B cell (primary cell): Measurements from ENCODE around the gene BRF1. TPM values are rescaled to one million over a fixed set of nuclear protein-coding genes. Genes with fewer than 3 reads are reported as not detected.

Experiments
- ATAC-seq: fragments of 200-7000 bp; cut with Tn5 transposase; one replicate; pipeline ENCODE4 v1.10.0; 2021; ENCODE audit warnings: low read depth, mild to moderate bottlenecking, moderate number of reproducible peaks, moderate library complexity
- CTCF ChIA-PET: fragments of 350-600 bp; sonication (Branson Sonifier 250); formaldehyde crosslinking; loops from one replicate; lab custom pipeline; 2021; ENCODE audit warnings: antibody characterized with exemption, inconsistent platforms; lab: Charles Lee
- POLR2A ChIA-PET: fragments of 350-600 bp; sonication (Branson Sonifier 250); formaldehyde crosslinking; loops from one replicate; lab custom pipeline; 2021; ENCODE audit warnings: antibody characterized with exemption; lab: Charles Lee
- DNase-seq: peaks from one replicate; pipeline ENCODE4 v3.0.0; 2013
- H2AFZ ChIP-seq: 2 replicates; pipeline ENCODE4 v1.6.1; 2012; ENCODE audit warnings: mild to moderate bottlenecking, low read depth, low read length; ENCODE audit not compliant: insufficient read depth, poor library complexity, severe bottlenecking
- H3K27ac ChIP-seq, 2 donors: 1 replicate in 1 of 2; 2 replicates in 1 of 2; pipeline ENCODE4 v1.5.1; 2012 to 2013; ENCODE audit warnings: low read length in 2 of 2, mild to moderate bottlenecking in 2 of 2, moderate library complexity in 1 of 2
- H3K27me3 ChIP-seq, 4 experiments: fragments of 200-600 bp in 1 of 4; sonication (generic) in 1 of 4; replicated peaks in 1 of 4; 1 replicate in 2 of 4; 2 replicates in 2 of 4; pipeline versions ENCODE4 v1.6.1 to v1.7.0; 2013 to 2016; ENCODE audit warnings: low read length in 3 of 4, mild to moderate bottlenecking in 2 of 4, mixed read lengths in 1 of 4, moderate library complexity in 1 of 4; ENCODE audit not compliant: insufficient read depth in 4 of 4, control insufficient read depth in 3 of 4; ENCODE audit errors: control extremely low read depth in 1 of 4
- H3K36me3 ChIP-seq, 2 experiments: replicated peaks in 1 of 2; 1 replicate in 1 of 2; 2 replicates in 1 of 2; pipeline versions ENCODE4 v1.6.1 to v1.7.1; 2013; ENCODE audit warnings: low read length in 1 of 2; ENCODE audit not compliant: insufficient read depth in 2 of 2, control insufficient read depth in 1 of 2; ENCODE audit errors: control extremely low read depth in 1 of 2, extremely low read depth in 1 of 2
- H3K4me1 ChIP-seq, 2 donors: fragments of 200-600 bp in 1 of 2; sonication (generic) in 1 of 2; 1 replicate in 1 of 2; 2 replicates in 1 of 2; pipeline versions ENCODE4 v1.5.1 to v1.6.1; 2013 to 2017; ENCODE audit warnings: low read length in 2 of 2; ENCODE audit not compliant: control insufficient read depth in 2 of 2, insufficient read depth in 2 of 2
- H3K4me2 ChIP-seq: replicated peaks from 2 replicates; pipeline ENCODE3; 2012; ENCODE audit warnings: mild to moderate bottlenecking, low read depth, low read length; ENCODE audit not compliant: poor library complexity, severe bottlenecking
- H3K4me3 ChIP-seq, 5 experiments: fragments of 200-600 bp in 1 of 5; sonication (generic) in 1 of 5; 1 replicate in 3 of 5; 2 replicates in 2 of 5; pipeline versions ENCODE4 v1.5.1 to v1.7.0; 2011 to 2016; ENCODE audit warnings: low read length in 4 of 5, mild to moderate bottlenecking in 4 of 5, low read depth in 2 of 5, control low read depth in 1 of 5, moderate library complexity in 1 of 5; ENCODE audit not compliant: insufficient read depth in 1 of 5; ENCODE audit errors: control extremely low read depth in 1 of 5, extremely low read depth in 1 of 5
- H3K79me2 ChIP-seq: fragments of 200-600 bp; sonication (generic); one replicate; pipeline ENCODE4 v1.6.0; 2016; ENCODE audit warnings: low read length; ENCODE audit not compliant: control insufficient read depth, insufficient read depth
- H3K9ac ChIP-seq: fragments of 200-600 bp; sonication (generic); 2 replicates; pipeline ENCODE4 v1.6.1; 2017; ENCODE audit warnings: mild to moderate bottlenecking, low read length, moderate library complexity
- H3K9me3 ChIP-seq, 3 donors: one replicate each; pipeline versions ENCODE4 v1.6.1 to v1.7.1; 2013; ENCODE audit warnings: low read length in 2 of 3; ENCODE audit not compliant: control insufficient read depth in 2 of 3, insufficient read depth in 1 of 3; ENCODE audit errors: control extremely low read depth in 1 of 3
- H4K20me1 ChIP-seq: 2 replicates; pipeline ENCODE4 v1.6.0; 2012; ENCODE audit warnings: mild to moderate bottlenecking, low read length; ENCODE audit not compliant: insufficient read depth, control insufficient read depth, poor library complexity, severe bottlenecking
- H3K27ac Mint-ChIP-seq: one replicate; pipeline ENCODE4 v1.8.0; 2021; ENCODE audit warnings: mixed read lengths
- H3K27me3 Mint-ChIP-seq: one replicate; pipeline ENCODE4 v1.8.0; 2021; ENCODE audit warnings: mixed read lengths
- H3K4me1 Mint-ChIP-seq: one replicate; pipeline ENCODE4 v1.8.0; 2021; ENCODE audit warnings: mixed read lengths
- H3K4me3 Mint-ChIP-seq: one replicate; pipeline ENCODE4 v1.8.0; 2021; ENCODE audit warnings: mixed read lengths
- H3K9me3 Mint-ChIP-seq: one replicate; pipeline ENCODE4 v1.8.0; 2022; ENCODE audit warnings: mixed read lengths; ENCODE audit not compliant: insufficient read depth
- EZH2 ChIP-seq: IDR thresholded peaks from 2 replicates; pipeline ENCODE4 v1.6.1; 2012; ENCODE audit warnings: borderline replicate concordance, low read depth, mild to moderate bottlenecking, moderate library complexity, low read length; ENCODE audit not compliant: insufficient read depth, poor library complexity, severe bottlenecking
- WGBS: methylation state at CpG from one replicate; pipeline ENCODE4 v1.1.5; 2013; ENCODE audit warnings: missing lambda C conversion rate; ENCODE audit not compliant: insufficient coverage; 5-methylcytosine and 5-hydroxymethylcytosine counted together
- intact Hi-C: fragments of 100-400 bp; cut with micrococcal nuclease; formaldehyde crosslinking; loops from one replicate; pipeline ENCODE4 v1.10.0; 2022
- polyA plus RNA-seq: library from polyadenylated mRNA; depleted of rRNA; stranded (reverse); fragments of >200 nt; gene quantifications from 2 replicates; pipeline ENCODE4 v1.2.3, GENCODE V29; 2012
- total RNA-seq, 2 donors: library from RNA; stranded (reverse); fragments of 120-200 nt in 1 of 2; gene quantifications; 1 replicate in 1 of 2; 2 replicates in 1 of 2; pipeline versions ENCODE4 v1.2.3 to v1.2.4, GENCODE V29; 2013 to 2022
- TF ChIP-seq, protein P1 (sequence below): fragments of 200-600 bp; IDR thresholded peaks from one replicate; pipeline ENCODE4 v1.8.0; 2022; ENCODE audit warnings: antibody characterized with exemption, mild to moderate bottlenecking

BRF1 gene
- total and polyA plus RNA-seq, 2 donors (not counting 1 experiment from before 2014, with no cell fraction given), result 24.5 to 55.8 TPM

GRCh38 chr14:105169776-105170655, 130.8 kb downstream of the BRF1 start:
- POLR2A ChIA-PET, result interaction anchor here (0.5 kb wide), 1 partner anchor 1839 kb away, joined by 3 read pairs; no protein-coding TSS in a partner anchor
- no peaks in the 10 kb centered on the region for H4K20me1 ChIP-seq
- H3K79me2 ChIP-seq, result no peaks in the 10 kb centered on the region
- Mint-ChIP-seq H3K27ac (no peak overlapping the region), H3K9me3 (no peaks in the 10 kb centered on the region), H3K4me3 (peak overlapping the region; percentile 78), H3K4me1 (peaks cover 30% of the 10 kb centered on the region), H3K27me3 (peaks cover 20% of the 10 kb centered on the region)
- H3K36me3 ChIP-seq, result no peaks in the 10 kb centered on the region
- ATAC-seq, result no peak
- peaks cover 25 to 32% of the 10 kb centered on the region in 2 donors for H3K4me1 ChIP-seq
- no peak overlapping the region for H3K27ac ChIP-seq
- TF ChIP-seq, protein P1, sequence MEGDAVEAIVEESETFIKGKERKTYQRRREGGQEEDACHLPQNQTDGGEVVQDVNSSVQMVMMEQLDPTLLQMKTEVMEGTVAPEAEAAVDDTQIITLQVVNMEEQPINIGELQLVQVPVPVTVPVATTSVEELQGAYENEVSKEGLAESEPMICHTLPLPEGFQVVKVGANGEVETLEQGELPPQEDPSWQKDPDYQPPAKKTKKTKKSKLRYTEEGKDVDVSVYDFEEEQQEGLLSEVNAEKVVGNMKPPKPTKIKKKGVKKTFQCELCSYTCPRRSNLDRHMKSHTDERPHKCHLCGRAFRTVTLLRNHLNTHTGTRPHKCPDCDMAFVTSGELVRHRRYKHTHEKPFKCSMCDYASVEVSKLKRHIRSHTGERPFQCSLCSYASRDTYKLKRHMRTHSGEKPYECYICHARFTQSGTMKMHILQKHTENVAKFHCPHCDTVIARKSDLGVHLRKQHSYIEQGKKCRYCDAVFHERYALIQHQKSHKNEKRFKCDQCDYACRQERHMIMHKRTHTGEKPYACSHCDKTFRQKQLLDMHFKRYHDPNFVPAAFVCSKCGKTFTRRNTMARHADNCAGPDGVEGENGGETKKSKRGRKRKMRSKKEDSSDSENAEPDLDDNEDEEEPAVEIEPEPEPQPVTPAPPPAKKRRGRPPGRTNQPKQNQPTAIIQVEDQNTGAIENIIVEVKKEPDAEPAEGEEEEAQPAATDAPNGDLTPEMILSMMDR, result no peak
- TF ChIP-seq EZH2, result no peak
- no peak overlapping the region for H3K4me3 ChIP-seq
- H3K4me2 ChIP-seq, result no peak overlapping the region
- WGBS, result 69% methylated on average over 14 of the region's 22 CpGs
- no peak for DNase-seq
- intact Hi-C loops, result no loop called here
- H3K27me3 ChIP-seq, result peaks cover 0 to 47% (median 20%) of the 10 kb centered on the region in 4 experiments
- CTCF ChIA-PET, result interaction anchor here (0.7 to 1.4 kb wide), 3 partner anchors 10 to 123 kb away, joined by 3 read pairs; no protein-coding TSS in a partner anchor
- H3K9me3 ChIP-seq, result no peaks in the 10 kb centered on the region
- no peak overlapping the region for H3K9ac ChIP-seq
- no peak overlapping the region for H2AFZ ChIP-seq
